GM12878 (cell line): Measurements from ENCODE around the gene APC2.

Source experiments
- POLR2A ChIP-seq: IDR thresholded peaks from 2 replicates; pipeline ENCODE4 v1.6.1; 2011; ENCODE audit warnings: low read depth, mild to moderate bottlenecking, low read length
- ZBED1 ChIP-seq: IDR thresholded peaks from 2 replicates; pipeline ENCODE4 v1.6.1; 2016; ENCODE audit warnings: borderline replicate concordance
- TF ChIP-seq, protein P1 (sequence below), 3 experiments: IDR thresholded peaks in 2 of 3; conservative IDR thresholded peaks in 1 of 3; 2 replicates each; pipeline ENCODE4 v1.5.1; 2011; ENCODE audit warnings: low read depth in 3 of 3, low read length in 3 of 3, mild to moderate bottlenecking in 3 of 3, control low read depth in 2 of 3, moderate library complexity in 2 of 3, inconsistent platforms in 1 of 3, mixed read lengths in 1 of 3; ENCODE audit not compliant: control insufficient read depth in 2 of 3, insufficient read depth in 1 of 3; ENCODE audit errors: extremely low read depth in 1 of 3

DNA sequence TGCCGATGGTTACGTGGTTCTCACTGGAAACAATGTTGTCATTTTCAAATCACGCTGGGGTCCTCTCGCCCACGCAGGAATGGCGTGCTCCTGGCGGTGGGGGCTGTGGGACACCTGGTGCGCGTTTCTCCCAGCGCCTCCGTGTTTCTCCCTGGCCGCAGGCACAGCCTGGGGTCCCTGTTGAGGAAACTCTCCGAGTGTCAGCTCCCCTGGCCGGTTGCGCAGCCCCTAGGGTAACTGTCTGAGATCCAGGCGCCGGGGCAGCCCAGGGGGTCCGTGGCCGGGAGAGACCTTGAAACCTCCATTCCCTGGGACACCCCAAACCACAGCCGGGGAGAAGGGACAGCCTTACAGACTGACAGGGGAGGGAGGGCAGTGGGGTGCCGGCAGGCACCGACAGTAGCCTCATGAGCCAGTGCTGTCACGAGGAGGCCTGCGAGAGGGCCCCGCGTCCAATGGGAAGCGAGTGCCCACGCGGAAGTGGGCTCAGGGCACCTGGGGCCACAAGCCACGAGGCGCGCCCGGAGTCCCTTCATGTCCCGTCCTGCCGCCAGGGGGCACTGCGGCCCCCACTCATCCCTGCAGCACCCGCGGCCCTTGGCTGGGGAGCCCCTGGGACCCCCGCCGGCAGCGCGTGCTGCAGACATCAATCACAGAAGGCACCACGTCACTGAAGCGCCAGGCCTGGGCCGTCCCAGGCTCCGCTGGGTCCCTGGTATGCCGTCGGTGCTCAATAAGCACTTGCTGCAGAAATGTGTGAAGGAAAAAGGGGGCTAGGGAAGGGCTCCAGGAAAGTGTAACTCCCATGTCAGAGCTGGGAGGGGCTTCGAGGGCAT is 53.4 kb downstream of the APC2 start:
- no peak for TF ChIP-seq POLR2A
- TF ChIP-seq ZBED1, result no peak
- TF ChIP-seq, protein P1, sequence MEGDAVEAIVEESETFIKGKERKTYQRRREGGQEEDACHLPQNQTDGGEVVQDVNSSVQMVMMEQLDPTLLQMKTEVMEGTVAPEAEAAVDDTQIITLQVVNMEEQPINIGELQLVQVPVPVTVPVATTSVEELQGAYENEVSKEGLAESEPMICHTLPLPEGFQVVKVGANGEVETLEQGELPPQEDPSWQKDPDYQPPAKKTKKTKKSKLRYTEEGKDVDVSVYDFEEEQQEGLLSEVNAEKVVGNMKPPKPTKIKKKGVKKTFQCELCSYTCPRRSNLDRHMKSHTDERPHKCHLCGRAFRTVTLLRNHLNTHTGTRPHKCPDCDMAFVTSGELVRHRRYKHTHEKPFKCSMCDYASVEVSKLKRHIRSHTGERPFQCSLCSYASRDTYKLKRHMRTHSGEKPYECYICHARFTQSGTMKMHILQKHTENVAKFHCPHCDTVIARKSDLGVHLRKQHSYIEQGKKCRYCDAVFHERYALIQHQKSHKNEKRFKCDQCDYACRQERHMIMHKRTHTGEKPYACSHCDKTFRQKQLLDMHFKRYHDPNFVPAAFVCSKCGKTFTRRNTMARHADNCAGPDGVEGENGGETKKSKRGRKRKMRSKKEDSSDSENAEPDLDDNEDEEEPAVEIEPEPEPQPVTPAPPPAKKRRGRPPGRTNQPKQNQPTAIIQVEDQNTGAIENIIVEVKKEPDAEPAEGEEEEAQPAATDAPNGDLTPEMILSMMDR (IDR thresholded peaks at IDR 0.05 in 2 of 3, conservative IDR thresholded peaks at IDR 0.05 in 1 of 3; ENCODE audit: control insufficient read depth in 2 of 3, extremely low read depth in 1 of 3, insufficient read depth in 1 of 3, low read depth in 3 of 3, low read length in 3 of 3), result peak; percentile 61 to 77 (median 64)
